GM19468 (cell line): ENCODE data around the gene GPC5.

ENCODE experiments used
- ATAC-seq: cut with Tn5 transposase; IDR thresholded peaks from one replicate; pipeline ENCODE4 v1.9.1; 2021; ENCODE audit warnings: mild to moderate bottlenecking, moderate library complexity, moderate number of reproducible peaks; ENCODE audit not compliant: unreplicated experiment; ENCODE audit errors: extremely low read depth

Gene GPC5

GRCh38 chr13:91698308-91698707, 299.9 kb downstream of the GPC5 start:
- ATAC-seq = no peak

GRCh38 chr13:91698767-91699166, 300.3 kb downstream of the GPC5 start:
- ATAC-seq = no peak

- ATAC-seq = no peak
Observed at GRCh38 chr13:91699863-91700262, 301.4 kb downstream of the GPC5 start.

- ATAC-seq = no peak
Observed at GRCh38 chr13:91701975-91702374, 303.6 kb downstream of the GPC5 start.

GRCh38 chr13:91702411-91702810, 304.0 kb downstream of the GPC5 start:
- no peak for ATAC-seq

GRCh38 chr13:91704398-91704797, 306.0 kb downstream of the GPC5 start:
- no peak for ATAC-seq

GRCh38 chr13:91708558-91708957, 310.1 kb downstream of the GPC5 start:
- no peak for ATAC-seq

- ATAC-seq = no peak
Observed at GRCh38 chr13:91709180-91709579, 310.8 kb downstream of the GPC5 start.

GRCh38 chr13:91710733-91711132, 312.3 kb downstream of the GPC5 start:
- no peak for ATAC-seq

GRCh38 chr13:91714855-91715254, 316.4 kb downstream of the GPC5 start:
- ATAC-seq = no peak

- ATAC-seq = no peak
Observed at GRCh38 chr13:91716436-91717065, 318.1 kb downstream of the GPC5 start.

GRCh38 chr13:91719033-91719432, 320.6 kb downstream of the GPC5 start:
- no peak for ATAC-seq

GRCh38 chr13:91721413-91721812, 323.0 kb downstream of the GPC5 start:
- ATAC-seq = no peak

GRCh38 chr13:91722267-91722884, 324.0 kb downstream of the GPC5 start:
- no peak for ATAC-seq

- no peak for ATAC-seq
Observed at GRCh38 chr13:91724591-91724990, 326.2 kb downstream of the GPC5 start.

- no peak for ATAC-seq
Observed at GRCh38 chr13:91725646-91726045, 327.2 kb downstream of the GPC5 start.

- no peak for ATAC-seq
Observed at GRCh38 chr13:91726671-91727070, 328.2 kb downstream of the GPC5 start.

GRCh38 chr13:91729859-91730258, 331.4 kb downstream of the GPC5 start:
- no peak for ATAC-seq

GRCh38 chr13:91739751-91740150, 341.3 kb downstream of the GPC5 start:
- ATAC-seq = no peak

- no peak for ATAC-seq
Observed at GRCh38 chr13:91740756-91741155, 342.3 kb downstream of the GPC5 start.

GRCh38 chr13:91741925-91742324, 343.5 kb downstream of the GPC5 start:
- ATAC-seq = no peak

- ATAC-seq = no peak
Observed at GRCh38 chr13:91744284-91744683, 345.9 kb downstream of the GPC5 start.
